Head of caudate nucleus (tissue), 42 donors: ENCODE results near the gene KLHL20.

Source experiments
- DNase-seq, 42 donors: peaks; one replicate each; pipeline versions ENCODE4 v3.0.0 to v3.0.0-alpha.2; 2020 to 2021; ENCODE audit warnings: mixed read lengths in 7 of 42
- intact Hi-C: fragments of 100-400 bp; cut with DNase I; formaldehyde crosslinking; loops from one replicate; pipeline ENCODE4 v1.15.0; 2022

The KLHL20 gene

GRCh38 chr1:173821680-173822079 is 106.9 kb downstream of the KLHL20 start:
- no peak for DNase-seq
- intact Hi-C loops, result no loop called here

DNA sequence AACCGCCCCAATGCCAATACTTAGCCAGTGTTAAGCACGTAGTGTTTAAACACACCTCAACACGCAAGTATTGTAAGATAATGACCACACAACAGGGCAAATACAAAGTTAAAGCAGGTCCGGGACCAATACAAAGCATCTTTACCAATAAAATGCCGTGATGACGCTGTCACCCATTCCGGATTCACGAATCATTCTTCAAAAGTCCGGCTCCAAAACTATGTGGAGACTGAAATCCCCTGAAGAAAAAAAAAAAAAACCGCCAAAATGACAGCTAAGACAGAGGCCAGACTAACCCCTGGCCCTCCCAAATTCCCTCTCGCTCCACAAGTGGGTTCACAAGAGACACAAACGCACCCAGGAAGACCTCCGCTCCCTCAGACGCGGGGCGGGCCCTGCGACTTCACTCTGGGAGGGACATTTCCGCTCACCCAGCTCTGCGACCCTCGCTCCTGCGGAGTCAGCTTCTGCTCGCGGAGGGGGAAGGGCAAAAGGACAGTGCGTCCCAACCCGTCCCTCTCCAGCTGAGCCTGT is 109.1 kb downstream of the KLHL20 start:
- intact Hi-C loops, result loop anchor here (2.0 kb wide), 1 partner anchor 393 kb away; no protein-coding TSS in a partner anchor
- no peak for DNase-seq

DNA sequence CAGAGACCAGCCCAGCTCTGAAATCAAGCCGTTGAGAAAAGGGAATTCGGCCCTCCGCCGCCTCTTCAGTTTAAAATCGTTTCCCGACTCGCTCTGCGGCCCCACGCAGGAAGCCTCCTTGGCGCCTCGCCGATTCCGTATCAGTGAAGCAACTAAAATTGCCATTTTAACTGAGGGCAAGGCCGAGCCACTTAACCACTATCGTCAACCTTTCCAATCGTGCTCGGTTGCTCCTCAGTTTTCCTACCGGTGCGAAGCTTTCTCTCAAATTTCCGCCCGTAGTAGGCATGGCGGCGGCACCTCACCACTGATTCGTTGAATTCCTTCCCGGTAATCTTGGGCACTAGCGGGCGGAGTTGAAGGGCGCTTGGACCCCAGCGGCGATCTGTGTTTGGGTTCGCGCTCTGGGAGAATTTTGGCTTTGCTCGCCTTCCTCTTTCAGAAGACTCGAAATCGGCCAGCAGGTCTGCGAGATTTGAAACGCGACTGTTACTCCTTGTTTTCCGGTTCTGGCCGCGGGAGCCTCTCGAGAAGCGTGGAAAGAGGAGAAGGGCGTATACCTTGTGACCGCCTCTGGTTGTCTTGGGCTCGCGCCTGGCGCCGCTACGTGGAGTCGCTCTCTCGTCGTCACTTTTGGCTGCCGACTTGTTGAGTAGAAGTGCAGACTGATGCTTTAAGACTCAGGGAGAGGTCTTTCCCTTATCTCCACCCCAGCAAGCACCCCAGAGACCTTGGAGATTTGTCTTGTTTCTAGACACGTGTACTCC is 109.7 kb downstream of the KLHL20 start, which contains the start of the genes CENPL and DARS2:
TSS of gene CENPL (minus strand) at position 569 of the 767 bp plus-strand sequence. CDS start 13,584 bp downstream, outside the sequence.
TSS of gene DARS2 (plus strand) at position 359 of the 767 bp plus-strand sequence. CDS start 557 bp downstream, outside the sequence.
- intact Hi-C loops, result loop anchor here (2.0 kb wide), 1 partner anchor 394 kb away; no protein-coding TSS in a partner anchor
- peak; percentile 91 to 98 (median 96) for DNase-seq

- intact Hi-C loops, result no loop called here
Observed at GRCh38 chr1:173827611-173828010, 112.8 kb downstream of the KLHL20 start.

GRCh38 chr1:173832748-173833147 is 118.0 kb downstream of the KLHL20 start:
- intact Hi-C loops, result no loop called here
- DNase-seq, result no peak

More at GRCh38 chr1:173827611-173828010, 112.8 kb downstream of the KLHL20 start:
- no peak for DNase-seq
